Activated CD4-positive, alpha-beta T cell treated with anti-CD3 and anti-CD28 coated beads, Interleukin-10, Interleukin-2, amounts not matched to agents 100 ng/mL and 50 ng/mL, durations not matched to agents 16 hours and 8 hours (primary cell): ENCODE measurements around the gene RXRG.
"Not testable (repeated sequence)": the region's sequence is repeated elsewhere in the genome, so short reads cannot be mapped to it uniquely, and the experiment has no call there.

Source experiments
- DNase-seq: peaks from one replicate; pipeline ENCODE4 v3.0.0-alpha.2; 2020

RXRG gene

DNA sequence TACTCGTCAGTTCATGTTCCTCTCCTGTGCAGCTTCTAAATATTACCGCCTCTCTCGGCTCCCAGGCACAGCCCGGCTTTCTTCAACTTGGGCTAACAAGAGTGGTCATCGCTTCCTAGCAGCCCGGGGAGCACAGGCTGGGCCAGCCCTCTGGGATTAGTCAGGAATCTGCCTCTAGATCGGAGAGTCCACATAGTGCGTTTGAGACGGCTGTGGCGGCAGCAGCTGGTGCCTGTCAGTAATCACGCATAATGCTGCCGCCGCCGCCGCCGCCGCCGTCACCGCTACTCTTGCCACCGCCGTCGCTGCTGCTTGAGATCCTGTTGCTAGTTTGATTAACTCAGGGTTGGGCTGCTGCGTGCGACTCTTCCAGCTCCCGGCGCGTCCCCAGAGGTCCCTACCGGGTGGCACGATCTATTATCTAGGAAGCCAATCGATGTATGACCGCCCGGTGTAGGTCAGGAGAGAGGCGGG is at the start of gene RXRG:
RXRG (minus strand) TSS at position 230 of the 474 bp plus-strand sequence. CDS start 233 bp downstream, outside the sequence.
- peak; percentile 9 for DNase-seq

DNA sequence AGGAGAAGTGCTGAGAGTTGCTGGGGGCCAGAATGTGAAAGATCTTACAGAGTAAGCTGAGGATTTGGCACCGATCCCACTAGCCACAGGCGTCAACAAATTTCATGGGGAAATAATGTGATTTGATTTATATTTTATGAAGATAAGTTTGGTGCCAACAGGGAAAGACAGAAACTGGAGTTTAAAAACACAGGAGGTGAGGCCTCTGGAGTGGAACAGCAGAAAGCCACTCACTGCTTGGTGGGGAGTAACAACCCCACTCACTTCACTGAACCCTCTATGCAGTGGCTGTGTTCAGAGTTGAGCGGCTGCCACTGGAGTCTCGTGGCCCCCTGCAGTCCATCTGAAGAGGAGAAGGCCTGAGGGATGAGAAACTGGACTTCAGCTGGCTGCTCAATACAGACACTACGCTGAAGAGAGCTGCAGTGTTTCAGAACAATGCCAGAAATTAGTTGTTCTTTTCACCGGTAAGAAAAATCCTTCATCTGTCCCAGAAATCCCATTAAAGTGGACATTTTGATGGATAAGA is 48.0 kb upstream of the RXRG start:
- DNase-seq: no peak

DNA sequence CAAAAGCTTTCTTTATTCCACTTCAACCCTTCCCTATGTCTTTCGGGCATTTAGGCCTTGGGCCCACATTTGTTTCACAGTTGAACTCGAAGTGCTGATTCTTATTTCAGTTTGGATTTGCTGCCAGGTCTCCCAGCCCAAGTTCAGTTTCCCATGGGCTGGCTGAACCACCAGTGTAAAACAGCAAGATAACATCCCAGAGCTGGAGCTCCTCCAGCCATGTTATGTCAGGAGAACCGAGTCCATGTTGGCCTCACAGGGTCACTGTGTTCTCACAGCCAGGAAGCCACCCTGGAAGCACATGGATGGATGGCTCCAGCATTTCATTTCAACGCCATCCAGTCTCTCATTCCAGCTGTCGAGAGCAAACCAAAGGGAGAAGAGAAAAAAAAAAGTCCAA is 45.2 kb upstream of the RXRG start:
- no peak for DNase-seq

GRCh38 chr1:165487921-165488320 is 43.0 kb upstream of the RXRG start:
- no peak for DNase-seq

DNA sequence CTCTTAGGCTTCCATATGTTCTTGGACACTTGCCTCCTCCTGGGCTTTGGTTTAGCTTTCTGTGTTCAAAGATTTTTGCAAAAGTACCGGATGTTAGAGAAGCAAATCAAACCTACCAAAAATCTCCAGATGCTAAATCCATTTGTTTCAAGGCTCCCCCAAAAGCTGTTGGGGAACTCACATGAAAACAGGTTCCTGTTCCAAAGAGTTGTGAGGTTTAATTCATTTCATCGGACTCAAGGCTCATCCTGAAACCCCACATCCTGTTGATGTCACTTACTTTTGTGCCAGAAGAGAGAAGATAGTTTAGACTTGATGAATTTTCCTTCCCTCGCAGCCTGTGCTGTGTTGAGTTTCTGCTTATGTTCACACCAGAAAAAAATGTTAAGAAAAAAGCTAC is 41.7 kb upstream of the RXRG start:
- peak; percentile 37 for DNase-seq

- DNase-seq: no peak
These were observed 40.8 kb upstream of the RXRG start for GRCh38 chr1:165485716-165486115.

DNA sequence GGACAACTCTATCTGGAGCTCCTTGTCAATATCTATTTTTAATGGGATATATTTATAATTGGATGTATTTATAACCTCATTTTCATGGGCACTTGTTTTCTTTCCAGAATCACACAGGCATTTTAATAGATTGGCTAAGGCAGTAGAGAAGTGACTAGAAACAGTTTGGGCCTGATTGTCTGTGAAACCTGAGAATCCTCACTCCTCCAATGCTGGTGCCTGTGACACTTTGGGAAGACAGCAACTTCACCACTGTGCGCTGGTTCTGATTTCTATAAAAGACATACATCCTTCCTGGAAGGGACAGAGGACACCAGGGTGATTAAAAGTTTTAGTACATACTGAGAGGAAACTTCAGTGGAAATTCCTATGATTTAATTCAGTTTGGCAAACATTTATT is 39.6 kb upstream of the RXRG start:
- no peak for DNase-seq

DNA sequence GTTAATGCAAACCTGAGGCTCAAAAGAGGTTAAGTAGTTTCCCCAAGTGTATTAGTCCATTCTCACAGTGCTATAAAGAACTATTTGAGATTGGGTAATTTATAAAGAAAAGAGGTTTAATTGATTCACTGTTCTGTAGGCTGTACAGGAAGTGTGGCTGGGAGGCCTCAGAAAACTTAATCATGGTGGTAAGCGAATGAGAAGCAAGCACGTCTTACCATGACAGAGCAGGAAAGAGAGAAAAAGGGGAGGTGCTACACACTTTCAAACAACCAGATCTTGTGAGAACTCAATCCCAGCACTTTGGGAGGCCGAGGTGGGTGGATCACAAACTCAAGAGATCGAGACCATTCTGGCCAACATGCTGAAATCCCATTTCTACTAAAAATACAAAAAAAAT is 38.5 kb upstream of the RXRG start:
- peak; percentile 13 for DNase-seq

- peak; percentile 33 for DNase-seq
These were observed 37.0 kb upstream of the RXRG start for GRCh38 chr1:165481820-165482532.

GRCh38 chr1:165476776-165477175 is 31.9 kb upstream of the RXRG start:
- DNase-seq: no peak

- DNase-seq: no peak
These were observed 29.3 kb upstream of the RXRG start for GRCh38 chr1:165474196-165474595.

- no peak for DNase-seq
These were observed 28.2 kb upstream of the RXRG start for GRCh38 chr1:165473081-165473480.

- no peak for DNase-seq
These were observed 23.9 kb upstream of the RXRG start for GRCh38 chr1:165468726-165469249.

DNA sequence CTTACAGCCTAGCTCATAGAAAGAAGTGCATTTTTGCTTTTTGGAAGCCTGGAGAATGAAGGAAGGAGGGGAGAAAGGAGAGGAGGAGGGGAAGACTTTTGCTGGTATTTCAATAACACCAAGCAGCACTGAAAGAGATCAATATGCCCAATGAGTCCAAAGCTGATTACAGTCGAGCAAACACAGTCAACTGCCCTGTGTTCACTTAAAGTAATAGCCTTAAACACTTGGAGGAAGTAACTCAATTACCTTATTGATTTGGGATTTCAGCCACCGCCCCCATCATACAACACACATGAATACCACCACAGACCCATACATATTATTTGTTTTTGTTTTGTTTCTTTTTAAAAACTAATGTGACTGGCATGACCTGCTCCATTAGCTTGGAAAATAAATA is 23.3 kb upstream of the RXRG start:
- DNase-seq: no peak

DNA sequence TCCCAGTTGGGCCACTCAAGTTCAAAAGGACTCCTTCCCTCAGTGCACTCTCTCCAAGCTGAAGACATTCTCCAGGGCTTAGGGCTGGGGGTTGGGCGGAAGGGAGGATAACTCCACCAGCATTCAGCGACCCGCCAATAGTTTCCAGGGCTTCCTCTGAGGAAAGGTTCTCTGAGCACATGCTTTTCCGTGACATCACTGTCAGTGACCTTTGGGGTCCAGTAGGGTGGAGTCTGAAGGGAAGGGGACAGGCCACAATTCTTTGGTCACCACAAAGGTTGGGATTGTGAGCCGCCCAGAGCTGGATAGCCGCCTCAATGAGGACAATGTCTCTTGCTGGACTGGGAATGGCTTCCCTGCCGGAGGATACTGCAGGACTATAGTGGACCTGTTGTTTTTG is 22.8 kb upstream of the RXRG start:
- no peak for DNase-seq

- no peak for DNase-seq
These were observed 19.1 kb upstream of the RXRG start for GRCh38 chr1:165463978-165464377.

DNA sequence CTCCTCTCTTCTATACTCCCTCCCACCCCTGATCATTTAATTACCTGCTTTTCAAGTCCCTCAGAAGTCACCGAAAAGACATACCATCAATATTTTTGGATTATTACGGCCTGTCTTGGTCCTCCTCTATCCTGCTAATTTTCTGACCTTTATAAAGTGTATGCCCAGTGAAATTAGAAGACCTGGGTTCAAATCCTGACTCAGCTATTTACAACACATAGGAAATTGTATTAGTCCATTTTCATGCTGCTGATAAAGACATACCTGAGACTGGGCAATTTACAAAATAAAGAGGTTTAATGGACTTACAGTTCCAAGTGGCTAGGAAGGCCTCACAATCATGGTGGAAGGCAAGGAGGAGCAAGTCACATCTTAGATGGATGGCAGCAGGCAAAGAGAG is 14.8 kb upstream of the RXRG start:
- DNase-seq: not testable (repeated sequence)

DNA sequence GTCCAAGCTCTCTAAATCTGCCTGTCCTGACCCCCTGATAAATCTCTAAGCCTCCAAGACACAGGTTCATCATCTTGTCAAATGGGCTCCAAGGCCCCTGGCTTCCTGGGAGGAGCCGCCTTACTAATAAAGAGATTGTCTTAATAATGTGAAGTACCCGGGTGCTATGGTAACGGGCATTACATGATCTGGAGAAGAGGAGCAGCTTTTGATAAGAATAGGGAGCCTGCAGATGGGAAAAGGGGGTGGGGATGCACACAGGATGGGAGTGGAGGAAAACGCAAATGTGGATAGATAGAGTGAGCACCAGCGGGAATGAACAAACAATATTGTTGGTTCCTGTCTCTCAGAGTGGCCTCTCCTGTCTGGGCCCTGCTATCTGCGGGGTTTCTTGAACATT is 11.9 kb upstream of the RXRG start:
- no peak for DNase-seq

GRCh38 chr1:165456114-165456513 is 11.2 kb upstream of the RXRG start:
- no peak for DNase-seq

- no peak for DNase-seq
These were observed 10.2 kb upstream of the RXRG start for GRCh38 chr1:165455111-165455510.

DNA sequence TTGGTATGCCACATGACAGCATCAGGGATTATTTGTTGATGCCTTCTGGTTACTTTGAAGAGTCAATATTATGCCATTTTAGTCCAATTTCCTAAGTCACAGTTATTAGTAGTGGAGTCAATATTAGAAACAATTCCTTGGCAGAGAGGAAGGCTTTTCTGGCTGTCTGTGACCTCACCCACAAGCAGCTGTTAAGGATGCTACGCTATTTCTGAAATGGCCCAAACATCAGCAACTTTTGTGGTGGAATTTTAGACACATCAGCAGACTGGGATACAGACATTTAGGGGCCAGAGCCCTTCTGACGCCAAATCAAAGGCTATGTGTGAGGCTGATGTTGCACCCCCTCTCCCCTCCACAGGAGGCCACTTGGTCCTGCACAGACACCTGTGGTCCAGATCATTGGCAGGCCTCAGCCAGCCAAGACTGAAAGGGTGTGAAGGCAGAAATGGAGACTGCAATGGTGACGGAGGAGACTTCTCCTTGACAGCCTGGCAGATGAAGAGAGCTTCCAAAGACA is 9.2 kb upstream of the RXRG start:
- no peak for DNase-seq

DNA sequence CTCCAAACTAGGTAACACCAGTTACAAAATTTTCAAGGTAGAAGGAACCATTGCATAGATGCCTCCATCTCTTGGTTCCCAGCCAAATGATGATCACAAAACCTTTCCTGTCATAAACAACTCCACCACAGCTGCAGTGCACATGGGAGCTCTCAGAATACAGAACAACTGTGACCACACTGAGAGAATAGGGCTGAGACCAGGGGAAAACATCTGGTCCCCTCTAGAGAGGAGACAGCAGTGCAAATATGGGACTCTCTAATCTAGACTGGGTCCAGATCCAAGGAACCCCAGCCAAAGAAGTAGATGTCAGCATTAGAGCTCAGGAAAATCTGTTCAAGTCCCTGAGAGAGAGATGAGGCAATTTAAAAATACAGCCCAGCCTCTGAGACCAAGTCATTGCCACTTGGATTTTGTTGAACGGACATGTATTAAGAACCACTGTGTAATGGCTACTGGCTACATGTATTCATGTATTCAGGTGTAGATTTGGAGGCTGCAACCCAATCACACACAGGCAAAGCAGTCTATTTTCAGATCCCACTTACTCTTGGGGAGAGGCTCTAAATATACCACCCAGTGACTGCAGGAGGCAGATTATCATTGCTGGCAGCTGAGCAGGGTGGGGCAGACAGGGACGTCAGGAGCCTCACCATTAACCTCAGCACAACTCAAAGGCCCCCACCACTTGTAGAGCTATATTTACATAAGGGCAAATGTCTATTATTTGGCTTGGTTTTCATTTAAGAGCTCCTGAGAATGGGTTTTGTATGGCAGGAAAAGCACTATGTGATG is 7.6 kb upstream of the RXRG start:
- no peak for DNase-seq

- DNase-seq: no peak
These were observed 6.8 kb upstream of the RXRG start for GRCh38 chr1:165451691-165452090.

DNA sequence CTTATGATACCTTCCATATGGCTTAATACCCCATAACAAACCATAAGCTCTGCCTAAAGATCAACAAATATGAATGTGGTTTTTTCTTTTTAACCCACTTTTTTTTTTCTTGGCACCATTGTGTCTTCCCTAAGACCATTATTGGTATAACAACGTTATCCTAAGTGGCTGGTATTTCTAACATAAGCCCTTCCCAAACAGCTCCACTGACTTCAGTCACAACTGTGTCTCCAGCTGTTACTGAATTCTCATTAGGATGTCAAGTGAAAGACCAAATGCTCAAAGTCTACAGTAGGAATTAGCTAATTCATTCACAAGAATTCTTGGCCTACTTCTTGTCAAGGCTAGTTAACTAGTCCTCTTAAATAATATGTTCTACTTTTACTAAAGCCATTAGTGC is 4.2 kb upstream of the RXRG start:
- no peak for DNase-seq
